ENCODE measurements around the gene DNAH10. TPM values are rescaled to one million over a fixed set of nuclear protein-coding genes. Genes with fewer than 3 reads are reported as not detected.

DNAH10 gene
- total RNA-seq, 2 experiments from 2014 or later: 0.12 to 0.17 TPM

DNA sequence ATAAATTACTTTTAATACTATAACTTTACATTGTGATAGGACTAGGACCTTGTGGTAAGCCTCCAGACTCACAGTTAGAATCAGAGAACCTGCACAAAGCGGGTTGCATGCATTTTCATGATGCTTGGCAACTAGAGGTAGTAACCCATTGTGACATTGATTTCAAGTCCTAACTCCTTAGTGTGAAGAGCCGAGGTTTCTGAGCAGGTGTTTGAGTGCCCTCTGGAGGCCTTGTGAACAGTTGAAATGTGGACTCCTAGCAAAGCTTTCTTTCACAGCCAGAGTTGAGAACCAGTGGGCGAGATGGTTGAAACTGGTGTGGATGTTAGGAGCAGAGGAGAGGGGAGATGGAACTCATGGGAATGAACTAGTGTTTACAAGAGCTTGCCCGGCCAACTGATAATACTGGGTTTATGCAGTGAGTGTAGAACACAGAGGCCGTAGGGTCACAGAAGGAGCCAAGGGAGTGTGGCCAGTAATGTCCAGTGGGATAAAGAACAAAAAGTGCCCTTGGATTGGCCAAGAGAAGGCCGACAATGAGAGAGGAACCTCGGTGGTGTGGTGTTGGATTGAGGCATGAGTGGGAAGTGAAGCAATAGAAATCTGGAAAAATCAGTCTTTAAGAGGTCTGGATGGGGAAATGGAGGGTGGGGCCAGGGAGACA lies 221.9 kb downstream of the DNAH10 start:
- Mint-ChIP-seq H3K27ac (no peak overlapping the region), H3K4me3 (no peak overlapping the region)
- POLR2A ChIA-PET: no interaction called here

DNA sequence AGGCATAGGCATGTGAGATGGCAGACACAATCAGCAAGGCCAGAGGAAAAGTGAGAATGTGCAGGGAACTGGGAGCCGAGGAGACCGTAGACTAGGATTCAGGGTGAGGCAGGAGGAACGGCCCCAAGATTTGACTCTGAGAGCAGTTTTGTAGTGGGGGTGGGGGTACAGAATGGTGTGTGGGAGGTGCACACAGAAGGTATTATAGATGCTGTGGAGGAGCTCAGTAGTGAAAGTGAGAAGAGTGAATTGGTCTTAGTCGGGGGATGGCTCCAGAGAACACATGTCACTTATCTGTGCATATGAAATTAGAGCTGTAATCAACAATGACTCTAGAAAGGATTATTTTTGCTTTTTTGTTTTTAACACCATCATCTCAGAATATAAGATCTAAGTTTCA lies 222.8 kb downstream of the DNAH10 start:
- POLR2A ChIA-PET: interaction anchor here (0.5 kb wide), 1 partner anchor 357 kb away, joined by 4 read pairs; no protein-coding TSS in a partner anchor
- peaks cover 19% of the 10 kb centered on the region for H3K36me3 Mint-ChIP-seq (ENCODE audit: low read depth)
- H3K4me1 Mint-ChIP-seq: peaks cover 6% of the 10 kb centered on the region
- H3K27ac Mint-ChIP-seq: no peak overlapping the region
- no peaks in the 10 kb centered on the region for H3K27me3 Mint-ChIP-seq
- H3K4me3 Mint-ChIP-seq: no peak overlapping the region
- no peak for DNase-seq
- no peaks in the 10 kb centered on the region for H3K9me3 Mint-ChIP-seq
- CTCF ChIA-PET: interaction anchor here (1.3 to 1.4 kb wide), 2 partner anchors 16 to 57 kb away, joined by 3 read pairs; no protein-coding TSS in a partner anchor

More for the DNA sequence above, 221.9 kb downstream of the DNAH10 start:
- no peaks in the 10 kb centered on the region for H3K27me3 Mint-ChIP-seq
- H3K36me3 Mint-ChIP-seq (ENCODE audit: low read depth): peaks cover 11% of the 10 kb centered on the region
- no peaks in the 10 kb centered on the region for H3K9me3 Mint-ChIP-seq
- H3K4me1 Mint-ChIP-seq: peaks cover 4% of the 10 kb centered on the region
- CTCF ChIA-PET: interaction anchor here (0.6 to 1.4 kb wide), 7 partner anchors 14 to 79 kb away, joined by 3 to 4 read pairs (median 3); no protein-coding TSS in a partner anchor
- DNase-seq: peak; percentile 68

Other genes with a start within 250 kb of the DNAH10 start
- gene RILPL1, start 228.6 kb upstream of the DNAH10 start, total RNA-seq: under 1 TPM; 0.79 to 0.89 TPM
- 100 to 1,000 TPM; 138 to 168 TPM for gene TMED2, start 177.7 kb upstream of the DNAH10 start, total RNA-seq
- 10 to 100 TPM; 35.9 to 38.3 TPM for gene DDX55, start 160.2 kb upstream of the DNAH10 start, total RNA-seq
- gene EIF2B1, start 128.6 kb upstream of the DNAH10 start, total RNA-seq: 10 to 100 TPM; 64.4 to 66.2 TPM
- 10 to 100 TPM; 46.7 to 47.8 TPM for gene GTF2H3, start 128.5 kb upstream of the DNAH10 start, total RNA-seq
- 1 to 10 TPM; 4.0 to 4.7 TPM for gene TCTN2, start 91.2 kb upstream of the DNAH10 start, total RNA-seq
- 10 to 100 TPM; 43.2 to 46.4 TPM for gene ATP6V0A2, start 49.9 kb upstream of the DNAH10 start, total RNA-seq
- 10 to 100 TPM; 27.9 to 28.8 TPM for gene CCDC92, start 210.5 kb downstream of the DNAH10 start, total RNA-seq
- gene ZNF664, start 210.9 kb downstream of the DNAH10 start, total RNA-seq: 10 to 100 TPM; 41.3 to 46.6 TPM

Measured in activated CD4-positive, alpha-beta T cell treated with anti-CD3 and anti-CD28 coated beads, Interleukin-2, amount 10 ng/mL, durations not matched to agents 7 days and 5 days (primary cell).